Transverse colon (tissue), 3 donors: ENCODE measurements around the gene SDK2.

Experiments used
- POLR2A ChIP-seq: fragments of 450-650 bp; IDR thresholded peaks from one replicate; pipeline ENCODE4 v1.6.1; 2016; ENCODE audit warnings: antibody characterized with exemption, mild to moderate bottlenecking, moderate library complexity
- TF ChIP-seq, protein P1 (sequence below), 5 experiments: fragments of 200-600 bp in 3 of 5; fragments of 450-650 bp in 2 of 5; sonication (generic) in 3 of 5; IDR thresholded peaks; 1 replicate in 2 of 5; 2 replicates in 3 of 5; pipeline ENCODE4 v1.5.1; 2016 to 2017; ENCODE audit warnings: antibody characterized with exemption in 5 of 5, inconsistent platforms in 3 of 5, mild to moderate bottlenecking in 2 of 5, moderate library complexity in 1 of 5

DNA sequence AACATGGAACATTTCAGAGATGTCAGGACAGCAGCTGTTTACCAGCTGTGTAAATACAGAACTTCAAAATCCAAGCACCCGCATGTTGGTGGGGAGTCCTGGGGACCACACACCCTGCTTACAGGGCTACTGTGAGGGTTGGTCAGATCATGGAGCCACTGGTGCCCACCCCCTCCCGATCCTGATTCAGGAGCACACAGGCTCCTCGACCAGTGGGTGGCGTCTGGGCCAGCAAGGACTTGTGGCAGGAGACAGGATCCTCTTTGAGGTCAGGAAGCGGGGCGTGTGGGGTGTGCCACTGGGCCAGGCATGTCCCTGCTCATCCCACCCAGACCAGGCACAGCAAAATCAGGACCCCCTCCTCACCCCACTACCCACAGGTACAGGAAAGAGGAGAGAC is 83.6 kb downstream of the SDK2 start:
- TF ChIP-seq, protein P1, sequence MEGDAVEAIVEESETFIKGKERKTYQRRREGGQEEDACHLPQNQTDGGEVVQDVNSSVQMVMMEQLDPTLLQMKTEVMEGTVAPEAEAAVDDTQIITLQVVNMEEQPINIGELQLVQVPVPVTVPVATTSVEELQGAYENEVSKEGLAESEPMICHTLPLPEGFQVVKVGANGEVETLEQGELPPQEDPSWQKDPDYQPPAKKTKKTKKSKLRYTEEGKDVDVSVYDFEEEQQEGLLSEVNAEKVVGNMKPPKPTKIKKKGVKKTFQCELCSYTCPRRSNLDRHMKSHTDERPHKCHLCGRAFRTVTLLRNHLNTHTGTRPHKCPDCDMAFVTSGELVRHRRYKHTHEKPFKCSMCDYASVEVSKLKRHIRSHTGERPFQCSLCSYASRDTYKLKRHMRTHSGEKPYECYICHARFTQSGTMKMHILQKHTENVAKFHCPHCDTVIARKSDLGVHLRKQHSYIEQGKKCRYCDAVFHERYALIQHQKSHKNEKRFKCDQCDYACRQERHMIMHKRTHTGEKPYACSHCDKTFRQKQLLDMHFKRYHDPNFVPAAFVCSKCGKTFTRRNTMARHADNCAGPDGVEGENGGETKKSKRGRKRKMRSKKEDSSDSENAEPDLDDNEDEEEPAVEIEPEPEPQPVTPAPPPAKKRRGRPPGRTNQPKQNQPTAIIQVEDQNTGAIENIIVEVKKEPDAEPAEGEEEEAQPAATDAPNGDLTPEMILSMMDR (IDR thresholded peaks at IDR 0.05): no peak
- no peak for TF ChIP-seq POLR2A
